SK-N-SH treated with all-trans-retinoic acid at 6 μM for 48 hours (cell line): Measurements from ENCODE around the gene B4GALT6.

ENCODE experiments used
- ATAC-seq: fragments of 200-7000 bp; cut with Tn5 transposase; 3 replicates; pipeline ENCODE4 v1.9.1; 2020; ENCODE audit warnings: mild to moderate bottlenecking, moderate library complexity
- ARNTL ChIP-seq: fragments of 450-650 bp; formaldehyde crosslinking; IDR thresholded peaks from 2 replicates; pipeline ENCODE4 v1.5.0; 2020; ENCODE audit warnings: low read depth, mild to moderate bottlenecking, moderate library complexity, borderline replicate concordance
- BACH2 ChIP-seq: fragments of 250-450 bp; sonication (Bioruptor Pico); IDR thresholded peaks from 2 replicates; pipeline ENCODE4 v1.9.0; 2021; ENCODE audit warnings: mild to moderate bottlenecking, borderline replicate concordance
- ESRRG ChIP-seq: fragments of 250-450 bp; sonication (Bioruptor Pico); IDR thresholded peaks from 2 replicates; pipeline ENCODE4 v1.6.1; 2021; ENCODE audit warnings: mild to moderate bottlenecking
- ISL1 ChIP-seq: fragments of 250-450 bp; sonication (Bioruptor Pico); IDR thresholded peaks from 2 replicates; pipeline ENCODE4 v2.1.2; 2022; ENCODE audit warnings: mild to moderate bottlenecking, moderate library complexity
- OSR1 ChIP-seq: fragments of 250-450 bp; sonication (Bioruptor Pico); IDR thresholded peaks from 2 replicates; pipeline ENCODE4 v1.8.0; 2022; ENCODE audit warnings: moderate library complexity, mild to moderate bottlenecking, inconsistent platforms
- PPARA ChIP-seq: fragments of 250-450 bp; sonication (Bioruptor Pico); IDR thresholded peaks from 2 replicates; pipeline ENCODE4 v1.5.0; 2020; ENCODE audit warnings: mild to moderate bottlenecking, borderline replicate concordance
- RARB ChIP-seq: fragments of 250-450 bp; sonication (Bioruptor Pico); IDR thresholded peaks from 2 replicates; pipeline ENCODE4 v1.8.0; 2021; ENCODE audit warnings: mild to moderate bottlenecking, moderate library complexity
- SNAI2 ChIP-seq: fragments of 250-450 bp; sonication (Bioruptor Pico); IDR thresholded peaks from 2 replicates; pipeline ENCODE4 v1.5.0; 2020; ENCODE audit warnings: mild to moderate bottlenecking, moderate library complexity
- TCF4 ChIP-seq: fragments of 250-450 bp; sonication (Bioruptor Pico); IDR thresholded peaks from 2 replicates; pipeline ENCODE4 v1.8.0; 2021; ENCODE audit warnings: mild to moderate bottlenecking, moderate library complexity, borderline replicate concordance
- TOX ChIP-seq: fragments of 250-450 bp; sonication (Bioruptor Pico); IDR thresholded peaks from 2 replicates; pipeline ENCODE4 v1.8.0; 2021; ENCODE audit warnings: mild to moderate bottlenecking, moderate library complexity, borderline replicate concordance
- ZC3H10 ChIP-seq: fragments of 250-450 bp; sonication (Bioruptor Pico); IDR thresholded peaks from 2 replicates; pipeline ENCODE4 v1.5.1; 2021; ENCODE audit warnings: mild to moderate bottlenecking, moderate library complexity
- ZFP3 ChIP-seq: fragments of 250-450 bp; sonication (Bioruptor Pico); IDR thresholded peaks from 2 replicates; pipeline ENCODE4 v1.5.0; 2020; ENCODE audit warnings: mild to moderate bottlenecking, moderate library complexity
- ZFP30 ChIP-seq: fragments of 450-650 bp; formaldehyde crosslinking; IDR thresholded peaks from 2 replicates; pipeline ENCODE4 v1.5.0; 2022; ENCODE audit warnings: mild to moderate bottlenecking, moderate library complexity
- ZNF565 ChIP-seq: fragments of 450-650 bp; formaldehyde crosslinking; conservative IDR thresholded peaks from 2 replicates; pipeline ENCODE4 v1.5.0; 2020; ENCODE audit warnings: low read depth, mild to moderate bottlenecking, moderate library complexity
- ZNF70 ChIP-seq: fragments of 450-650 bp; formaldehyde crosslinking; IDR thresholded peaks from 2 replicates; pipeline ENCODE4 v1.5.0; 2020; ENCODE audit warnings: mild to moderate bottlenecking, moderate library complexity
- ZNF8 ChIP-seq: fragments of 450-650 bp; formaldehyde crosslinking; IDR thresholded peaks from 2 replicates; pipeline ENCODE4 v1.5.0; 2020; ENCODE audit warnings: mild to moderate bottlenecking, moderate library complexity
- TF ChIP-seq, protein P1 (sequence below): fragments of 250-450 bp; sonication (Bioruptor Pico); IDR thresholded peaks from 2 replicates; pipeline ENCODE4 v1.8.0; 2020; ENCODE audit warnings: mild to moderate bottlenecking, moderate library complexity, borderline replicate concordance
- TF ChIP-seq, protein P2 (sequence below): fragments of 250-450 bp; sonication (Bioruptor Pico); IDR thresholded peaks from 2 replicates; pipeline ENCODE4 v1.5.1; 2021; ENCODE audit warnings: mild to moderate bottlenecking, moderate library complexity
- TF ChIP-seq, protein P3 (sequence below): fragments of 250-450 bp; sonication (Bioruptor Pico); IDR thresholded peaks from 2 replicates; pipeline ENCODE4 v1.8.0; 2021; ENCODE audit warnings: low read depth, mild to moderate bottlenecking, moderate library complexity, borderline replicate concordance
- TF ChIP-seq, protein P4 (sequence below): fragments of 250-450 bp; sonication (Bioruptor Pico); IDR thresholded peaks from 2 replicates; pipeline ENCODE4 v1.5.1; 2020; ENCODE audit warnings: low read depth, mild to moderate bottlenecking, moderate library complexity
- TF ChIP-seq, protein P5 (sequence below): fragments of 250-450 bp; sonication (Bioruptor Pico); IDR thresholded peaks from 2 replicates; pipeline ENCODE4 v1.5.0; 2020; ENCODE audit warnings: mild to moderate bottlenecking, moderate library complexity

B4GALT6 gene

DNA sequence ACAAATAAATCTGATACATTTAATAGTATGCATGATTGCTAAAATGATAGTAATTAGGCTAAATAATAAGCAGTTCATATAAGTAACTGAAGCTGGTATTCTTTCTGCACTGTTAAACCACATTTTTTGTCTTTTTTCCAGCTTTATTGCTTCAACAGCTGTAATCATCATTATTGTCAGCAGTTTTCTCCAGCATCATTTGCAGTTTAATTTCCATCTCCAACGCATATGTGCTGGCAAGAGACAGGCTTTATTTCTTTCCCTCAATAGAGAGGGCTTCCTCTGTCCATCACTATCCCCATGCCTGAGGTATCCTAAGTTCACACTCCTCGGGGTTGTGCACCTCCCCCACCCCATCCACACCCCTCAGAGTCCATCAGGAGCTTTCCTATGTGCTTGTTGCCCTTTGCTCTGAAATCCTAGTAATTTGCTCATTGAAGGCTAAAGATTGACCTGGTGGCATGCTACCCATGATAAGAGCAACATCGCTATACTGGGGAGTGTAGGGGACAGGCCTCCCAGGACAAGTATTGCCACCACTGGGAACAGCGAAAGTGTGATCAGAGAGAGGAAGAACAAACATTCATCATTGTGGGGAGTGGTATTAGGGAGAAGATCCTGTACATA, 37.1 kb downstream of the B4GALT6 start:
- ATAC-seq = no peak
- TF ChIP-seq SNAI2 (CRISPR knock-in tag) (no peak), ZC3H10 (CRISPR knock-in tag) (no peak), ISL1 (CRISPR knock-in tag) (no peak), ZFP30 (no peak), ZNF565 (no peak), OSR1 (CRISPR knock-in tag) (no peak), TCF4 (CRISPR knock-in tag) (no peak), TOX (CRISPR knock-in tag) (no peak), ZNF8 (CRISPR knock-in tag) (no peak), BACH2 (CRISPR knock-in tag) (no peak), PPARA (CRISPR knock-in tag) (no peak), ZFP3 (CRISPR knock-in tag) (no peak), RARB (CRISPR knock-in tag) (no peak), ESRRG (no peak), ARNTL (CRISPR knock-in tag) (no peak)
- TF ChIP-seq, protein P1, sequence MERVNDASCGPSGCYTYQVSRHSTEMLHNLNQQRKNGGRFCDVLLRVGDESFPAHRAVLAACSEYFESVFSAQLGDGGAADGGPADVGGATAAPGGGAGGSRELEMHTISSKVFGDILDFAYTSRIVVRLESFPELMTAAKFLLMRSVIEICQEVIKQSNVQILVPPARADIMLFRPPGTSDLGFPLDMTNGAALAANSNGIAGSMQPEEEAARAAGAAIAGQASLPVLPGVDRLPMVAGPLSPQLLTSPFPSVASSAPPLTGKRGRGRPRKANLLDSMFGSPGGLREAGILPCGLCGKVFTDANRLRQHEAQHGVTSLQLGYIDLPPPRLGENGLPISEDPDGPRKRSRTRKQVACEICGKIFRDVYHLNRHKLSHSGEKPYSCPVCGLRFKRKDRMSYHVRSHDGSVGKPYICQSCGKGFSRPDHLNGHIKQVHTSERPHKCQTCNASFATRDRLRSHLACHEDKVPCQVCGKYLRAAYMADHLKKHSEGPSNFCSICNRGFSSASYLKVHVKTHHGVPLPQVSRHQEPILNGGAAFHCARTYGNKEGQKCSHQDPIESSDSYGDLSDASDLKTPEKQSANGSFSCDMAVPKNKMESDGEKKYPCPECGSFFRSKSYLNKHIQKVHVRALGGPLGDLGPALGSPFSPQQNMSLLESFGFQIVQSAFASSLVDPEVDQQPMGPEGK (CRISPR knock-in tag) = no peak
- TF ChIP-seq, protein P2, sequence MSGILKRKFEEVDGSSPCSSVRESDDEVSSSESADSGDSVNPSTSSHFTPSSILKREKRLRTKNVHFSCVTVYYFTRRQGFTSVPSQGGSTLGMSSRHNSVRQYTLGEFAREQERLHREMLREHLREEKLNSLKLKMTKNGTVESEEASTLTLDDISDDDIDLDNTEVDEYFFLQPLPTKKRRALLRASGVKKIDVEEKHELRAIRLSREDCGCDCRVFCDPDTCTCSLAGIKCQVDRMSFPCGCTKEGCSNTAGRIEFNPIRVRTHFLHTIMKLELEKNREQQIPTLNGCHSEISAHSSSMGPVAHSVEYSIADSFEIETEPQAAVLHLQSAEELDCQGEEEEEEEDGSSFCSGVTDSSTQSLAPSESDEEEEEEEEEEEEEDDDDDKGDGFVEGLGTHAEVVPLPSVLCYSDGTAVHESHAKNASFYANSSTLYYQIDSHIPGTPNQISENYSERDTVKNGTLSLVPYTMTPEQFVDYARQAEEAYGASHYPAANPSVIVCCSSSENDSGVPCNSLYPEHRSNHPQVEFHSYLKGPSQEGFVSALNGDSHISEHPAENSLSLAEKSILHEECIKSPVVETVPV = no peak
- TF ChIP-seq, protein P3, sequence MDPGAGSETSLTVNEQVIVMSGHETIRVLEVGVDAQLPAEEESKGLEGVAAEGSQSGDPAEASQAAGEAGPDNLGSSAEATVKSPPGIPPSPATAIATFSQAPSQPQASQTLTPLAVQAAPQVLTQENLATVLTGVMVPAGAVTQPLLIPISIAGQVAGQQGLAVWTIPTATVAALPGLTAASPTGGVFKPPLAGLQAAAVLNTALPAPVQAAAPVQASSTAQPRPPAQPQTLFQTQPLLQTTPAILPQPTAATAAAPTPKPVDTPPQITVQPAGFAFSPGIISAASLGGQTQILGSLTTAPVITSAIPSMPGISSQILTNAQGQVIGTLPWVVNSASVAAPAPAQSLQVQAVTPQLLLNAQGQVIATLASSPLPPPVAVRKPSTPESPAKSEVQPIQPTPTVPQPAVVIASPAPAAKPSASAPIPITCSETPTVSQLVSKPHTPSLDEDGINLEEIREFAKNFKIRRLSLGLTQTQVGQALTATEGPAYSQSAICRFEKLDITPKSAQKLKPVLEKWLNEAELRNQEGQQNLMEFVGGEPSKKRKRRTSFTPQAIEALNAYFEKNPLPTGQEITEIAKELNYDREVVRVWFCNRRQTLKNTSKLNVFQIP = no peak
- TF ChIP-seq, protein P4, sequence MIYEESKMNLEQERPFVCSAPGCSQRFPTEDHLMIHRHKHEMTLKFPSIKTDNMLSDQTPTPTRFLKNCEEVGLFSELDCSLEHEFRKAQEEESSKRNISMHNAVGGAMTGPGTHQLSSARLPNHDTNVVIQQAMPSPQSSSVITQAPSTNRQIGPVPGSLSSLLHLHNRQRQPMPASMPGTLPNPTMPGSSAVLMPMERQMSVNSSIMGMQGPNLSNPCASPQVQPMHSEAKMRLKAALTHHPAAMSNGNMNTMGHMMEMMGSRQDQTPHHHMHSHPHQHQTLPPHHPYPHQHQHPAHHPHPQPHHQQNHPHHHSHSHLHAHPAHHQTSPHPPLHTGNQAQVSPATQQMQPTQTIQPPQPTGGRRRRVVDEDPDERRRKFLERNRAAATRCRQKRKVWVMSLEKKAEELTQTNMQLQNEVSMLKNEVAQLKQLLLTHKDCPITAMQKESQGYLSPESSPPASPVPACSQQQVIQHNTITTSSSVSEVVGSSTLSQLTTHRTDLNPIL (CRISPR knock-in tag) = no peak
- TF ChIP-seq, protein P5, sequence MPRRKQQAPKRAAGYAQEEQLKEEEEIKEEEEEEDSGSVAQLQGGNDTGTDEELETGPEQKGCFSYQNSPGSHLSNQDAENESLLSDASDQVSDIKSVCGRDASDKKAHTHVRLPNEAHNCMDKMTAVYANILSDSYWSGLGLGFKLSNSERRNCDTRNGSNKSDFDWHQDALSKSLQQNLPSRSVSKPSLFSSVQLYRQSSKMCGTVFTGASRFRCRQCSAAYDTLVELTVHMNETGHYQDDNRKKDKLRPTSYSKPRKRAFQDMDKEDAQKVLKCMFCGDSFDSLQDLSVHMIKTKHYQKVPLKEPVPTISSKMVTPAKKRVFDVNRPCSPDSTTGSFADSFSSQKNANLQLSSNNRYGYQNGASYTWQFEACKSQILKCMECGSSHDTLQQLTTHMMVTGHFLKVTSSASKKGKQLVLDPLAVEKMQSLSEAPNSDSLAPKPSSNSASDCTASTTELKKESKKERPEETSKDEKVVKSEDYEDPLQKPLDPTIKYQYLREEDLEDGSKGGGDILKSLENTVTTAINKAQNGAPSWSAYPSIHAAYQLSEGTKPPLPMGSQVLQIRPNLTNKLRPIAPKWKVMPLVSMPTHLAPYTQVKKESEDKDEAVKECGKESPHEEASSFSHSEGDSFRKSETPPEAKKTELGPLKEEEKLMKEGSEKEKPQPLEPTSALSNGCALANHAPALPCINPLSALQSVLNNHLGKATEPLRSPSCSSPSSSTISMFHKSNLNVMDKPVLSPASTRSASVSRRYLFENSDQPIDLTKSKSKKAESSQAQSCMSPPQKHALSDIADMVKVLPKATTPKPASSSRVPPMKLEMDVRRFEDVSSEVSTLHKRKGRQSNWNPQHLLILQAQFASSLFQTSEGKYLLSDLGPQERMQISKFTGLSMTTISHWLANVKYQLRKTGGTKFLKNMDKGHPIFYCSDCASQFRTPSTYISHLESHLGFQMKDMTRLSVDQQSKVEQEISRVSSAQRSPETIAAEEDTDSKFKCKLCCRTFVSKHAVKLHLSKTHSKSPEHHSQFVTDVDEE (CRISPR knock-in tag) = no peak

DNA sequence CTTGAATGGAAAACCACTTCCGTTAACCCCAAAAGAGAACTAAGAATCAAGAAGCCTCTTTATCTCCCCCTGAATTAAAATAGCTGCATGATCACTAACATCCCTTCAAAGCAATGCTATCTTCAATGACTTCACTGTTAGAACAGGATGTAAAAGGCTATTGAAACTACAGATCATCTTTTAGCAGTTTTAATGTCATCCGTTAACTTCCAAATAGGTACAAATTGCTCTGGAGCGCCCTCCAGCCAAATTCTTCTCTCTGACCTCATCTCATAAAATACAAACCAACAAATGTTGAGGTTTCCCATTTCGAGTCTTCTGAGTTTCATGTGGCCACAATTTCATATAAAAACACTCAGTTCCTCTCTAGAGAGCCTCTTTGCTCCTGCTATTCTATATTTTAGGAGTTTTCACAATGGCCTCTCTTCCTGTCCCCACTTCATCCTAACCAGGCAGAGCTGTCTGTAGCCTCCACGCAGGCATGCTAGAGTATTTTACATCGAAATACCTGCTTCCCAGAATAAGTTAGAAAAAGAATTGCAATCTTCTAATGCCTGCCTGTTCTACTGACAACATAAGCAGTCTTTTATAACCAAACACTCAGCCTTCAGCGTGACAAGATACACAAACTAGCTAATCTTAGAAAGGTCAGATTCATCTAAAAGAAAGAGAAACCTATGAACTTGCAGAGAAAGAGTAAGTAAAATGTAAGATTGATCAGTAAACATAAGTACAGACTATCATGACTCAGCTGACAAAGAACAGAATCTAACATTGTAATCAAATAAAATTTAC, 37.9 kb downstream of the B4GALT6 start:
- ATAC-seq = no peak
- TF ChIP-seq ISL1 (CRISPR knock-in tag) (0 out of 2 replicates have a peak, but pooled peaks have one; percentile 14), BACH2 (CRISPR knock-in tag) (no peak)
- TF ChIP-seq, all 23 proteins: peak for 1

DNA sequence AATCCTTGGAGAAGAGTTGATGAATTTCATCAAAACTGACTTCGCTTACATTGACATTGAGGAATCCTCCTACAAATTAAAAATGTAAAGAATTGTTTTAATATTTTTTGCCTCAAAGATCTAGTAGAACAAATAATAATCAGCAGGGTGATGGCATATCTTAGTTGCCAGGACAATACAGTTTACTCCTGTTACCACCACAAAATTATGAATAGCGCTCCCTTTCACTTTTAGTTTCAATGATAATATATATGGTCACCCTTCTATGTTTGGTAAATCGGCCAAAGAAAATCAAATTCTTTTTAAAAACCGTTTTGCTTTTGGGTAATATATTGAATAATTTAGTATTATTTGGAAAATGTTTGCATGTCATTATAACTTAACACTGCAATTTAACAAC, 39.0 kb downstream of the B4GALT6 start:
- ATAC-seq = no peak
- TF ChIP-seq, protein P2 = no peak
- TF ChIP-seq ZNF70 (CRISPR knock-in tag) = no peak
- no peak for TF ChIP-seq TOX (CRISPR knock-in tag)
- no peak for TF ChIP-seq RARB (CRISPR knock-in tag)
- TF ChIP-seq ISL1 (CRISPR knock-in tag) = no peak
- TF ChIP-seq ZFP3 (CRISPR knock-in tag) = no peak
- TF ChIP-seq, protein P4 (CRISPR knock-in tag) = no peak
- no peak for TF ChIP-seq ZNF565
- no peak for TF ChIP-seq ESRRG
- TF ChIP-seq ZNF8 (CRISPR knock-in tag) = no peak
